ENCODE data around the gene RIBC2.
"Not testable (repeated sequence)": the region's sequence is repeated elsewhere in the genome, so short reads cannot be mapped to it uniquely, and the experiment has no call there.

RIBC2 gene

GRCh38 chr22:45413368-45414211, at the start of gene RIBC2, which contains the start of gene SMC1B:
Gene RIBC2, plus strand, starts transcription at chr22:45413693. Its CDS starts 194 bp downstream, at chr22:45413887.
Gene SMC1B, minus strand, starts transcription at chr22:45413599. Its CDS starts 32 bp downstream, at chr22:45413567.
- in situ Hi-C loops (cut with HindIII; ENCODE audit: low sequenced_read_pairs), result no loop called here

GRCh38 chr22:45366713-45367112, 46.8 kb upstream of the RIBC2 start:
- in situ Hi-C loops (cut with HindIII; ENCODE audit: low sequenced_read_pairs), result no loop called here

GRCh38 chr22:45373592-45373991, 39.9 kb upstream of the RIBC2 start:
- in situ Hi-C loops (cut with HindIII; ENCODE audit: low sequenced_read_pairs), result not testable (repeated sequence)

- in situ Hi-C loops (cut with HindIII; ENCODE audit: low sequenced_read_pairs), result no loop called here
Measured at GRCh38 chr22:45376009-45376408, 37.5 kb upstream of the RIBC2 start.

GRCh38 chr22:45376703-45377102, 36.8 kb upstream of the RIBC2 start:
- in situ Hi-C loops (cut with HindIII; ENCODE audit: low sequenced_read_pairs), result no loop called here

GRCh38 chr22:45381348-45381747, 32.1 kb upstream of the RIBC2 start:
- in situ Hi-C loops (cut with HindIII; ENCODE audit: low sequenced_read_pairs), result no loop called here

GRCh38 chr22:45389546-45389945, 23.9 kb upstream of the RIBC2 start:
- in situ Hi-C loops (cut with HindIII; ENCODE audit: low sequenced_read_pairs), result no loop called here

- in situ Hi-C loops (cut with HindIII; ENCODE audit: low sequenced_read_pairs), result no loop called here
Measured at GRCh38 chr22:45397806-45398205, 15.7 kb upstream of the RIBC2 start.

- in situ Hi-C loops (cut with HindIII; ENCODE audit: low sequenced_read_pairs), result no loop called here
Measured at GRCh38 chr22:45398214-45398613, 15.3 kb upstream of the RIBC2 start.

GRCh38 chr22:45399712-45400445, 13.6 kb upstream of the RIBC2 start:
- in situ Hi-C loops (cut with HindIII; ENCODE audit: low sequenced_read_pairs), result no loop called here

- in situ Hi-C loops (cut with HindIII; ENCODE audit: low sequenced_read_pairs), result no loop called here
Measured at GRCh38 chr22:45402466-45402985, 11.0 kb upstream of the RIBC2 start.

- in situ Hi-C loops (cut with HindIII; ENCODE audit: low sequenced_read_pairs), result loop anchor here (5.0 kb wide), 1 partner anchor 50 kb away; no protein-coding TSS in a partner anchor
Measured at GRCh38 chr22:45407793-45408192, 5.7 kb upstream of the RIBC2 start.

GRCh38 chr22:45413013-45413367, 503 bp upstream of the RIBC2 start:
- in situ Hi-C loops (cut with HindIII; ENCODE audit: low sequenced_read_pairs), result no loop called here

- in situ Hi-C loops (cut with HindIII; ENCODE audit: low sequenced_read_pairs), result no loop called here
Measured at GRCh38 chr22:45418056-45418769, 4.7 kb downstream of the RIBC2 start.

- in situ Hi-C loops (cut with HindIII; ENCODE audit: low sequenced_read_pairs), result no loop called here
Measured at GRCh38 chr22:45418770-45419138, 5.3 kb downstream of the RIBC2 start.

GRCh38 chr22:45420011-45420410, 6.5 kb downstream of the RIBC2 start:
- in situ Hi-C loops (cut with HindIII; ENCODE audit: low sequenced_read_pairs), result no loop called here

- in situ Hi-C loops (cut with HindIII; ENCODE audit: low sequenced_read_pairs), result no loop called here
Measured at GRCh38 chr22:45420539-45420938, 7.0 kb downstream of the RIBC2 start.

GRCh38 chr22:45421349-45422055, 8.0 kb downstream of the RIBC2 start:
- in situ Hi-C loops (cut with HindIII; ENCODE audit: low sequenced_read_pairs), result no loop called here

- in situ Hi-C loops (cut with HindIII; ENCODE audit: low sequenced_read_pairs), result no loop called here
Measured at GRCh38 chr22:45422237-45422983, 8.9 kb downstream of the RIBC2 start.

- in situ Hi-C loops (cut with HindIII; ENCODE audit: low sequenced_read_pairs), result no loop called here
Measured at GRCh38 chr22:45423524-45423923, 10.0 kb downstream of the RIBC2 start.

Measured in endothelial cell of hepatic sinusoid (primary cell).